GM23338 (cell line): ENCODE data around the gene DACT1. TPM values are rescaled to one million over a fixed set of nuclear protein-coding genes. Genes with fewer than 3 reads are reported as not detected.

Experiments used
- ATAC-seq: fragments of 200-7000 bp; cut with Tn5 transposase; 3 replicates; pipeline ENCODE4 v1.9.1; 2020
- DNase-seq: peaks from one replicate; pipeline ENCODE4 v3.0.0-alpha.2; 2015; ENCODE audit warnings: low spot score
- H2AFZ ChIP-seq: fragments of 200-600 bp; sonication (generic); 2 replicates; pipeline ENCODE4 v1.8.0; 2016; ENCODE audit warnings: antibody characterized with exemption, mild to moderate bottlenecking, moderate library complexity
- H3F3A ChIP-seq: fragments of 200-600 bp; sonication (generic); replicated peaks from 2 replicates; pipeline ENCODE4 v1.8.0; 2017; ENCODE audit warnings: antibody characterized with exemption, mixed run types, low read depth
- H3K27ac ChIP-seq: fragments of 200-600 bp; sonication (generic); 2 replicates; pipeline ENCODE4 v1.6.1; 2016; ENCODE audit warnings: low read depth
- H3K27me3 ChIP-seq: fragments of 200-600 bp; sonication (generic); 2 replicates; pipeline ENCODE4 v1.8.0; 2016; ENCODE audit warnings: mild to moderate bottlenecking, mixed run types, moderate library complexity; ENCODE audit not compliant: insufficient read depth
- H3K36me3 ChIP-seq: fragments of 200-600 bp; sonication (generic); 2 replicates; pipeline ENCODE4 v1.8.0; 2016; ENCODE audit warnings: mild to moderate bottlenecking; ENCODE audit not compliant: insufficient read depth
- H3K4me1 ChIP-seq: fragments of 200-600 bp; sonication (generic); 2 replicates; pipeline ENCODE4 v1.8.0; 2016; ENCODE audit warnings: mild to moderate bottlenecking, moderate library complexity; ENCODE audit not compliant: insufficient read depth
- H3K4me2 ChIP-seq: fragments of 200-600 bp; sonication (generic); 2 replicates; pipeline ENCODE4 v1.7.1; 2017; ENCODE audit warnings: mixed run types
- H3K4me3 ChIP-seq: fragments of 200-600 bp; sonication (generic); 2 replicates; pipeline ENCODE4 v1.6.1; 2016; ENCODE audit warnings: mixed run types
- H3K79me2 ChIP-seq: fragments of 200-600 bp; sonication (generic); replicated peaks from 2 replicates; pipeline ENCODE4 v1.8.0; 2017; ENCODE audit warnings: mild to moderate bottlenecking; ENCODE audit not compliant: insufficient read depth
- H3K9me2 ChIP-seq: fragments of 200-600 bp; sonication (generic); 2 replicates; pipeline ENCODE4 v1.8.0; 2017; ENCODE audit not compliant: insufficient read depth
- H4K20me1 ChIP-seq: fragments of 200-600 bp; sonication (generic); replicated peaks from 2 replicates; pipeline ENCODE4 v1.8.0; 2017; ENCODE audit warnings: mild to moderate bottlenecking; ENCODE audit not compliant: insufficient read depth
- H3K27ac Mint-ChIP-seq: 2 replicates; pipeline ENCODE4 v1.8.0; 2020; ENCODE audit warnings: inconsistent platforms, mild to moderate bottlenecking, moderate library complexity, mixed read lengths
- H3K27me3 Mint-ChIP-seq: 3 replicates; pipeline ENCODE4 v1.8.0; 2022; ENCODE audit warnings: low read depth, mild to moderate bottlenecking, moderate library complexity, mixed read lengths, inconsistent platforms; ENCODE audit not compliant: insufficient read depth, poor library complexity
- H3K36me3 Mint-ChIP-seq: 3 replicates; pipeline ENCODE4 v1.8.0; 2021; ENCODE audit warnings: low read depth, mild to moderate bottlenecking, inconsistent platforms, moderate library complexity, mixed read lengths
- H3K4me1 Mint-ChIP-seq: 3 replicates; pipeline ENCODE4 v1.8.0; 2020; ENCODE audit warnings: mild to moderate bottlenecking, inconsistent platforms, mixed read lengths
- H3K4me3 Mint-ChIP-seq: 3 replicates; pipeline ENCODE4 v1.8.0; 2021; ENCODE audit warnings: moderate library complexity, mild to moderate bottlenecking, inconsistent platforms, mixed read lengths
- H3K9me3 Mint-ChIP-seq: 3 replicates; pipeline ENCODE4 v1.8.0; 2020; ENCODE audit warnings: moderate library complexity, mild to moderate bottlenecking, inconsistent platforms, mixed read lengths
- CREB1 ChIP-seq: fragments of 250-450 bp; sonication (Bioruptor Pico); IDR thresholded peaks from 2 replicates; pipeline ENCODE4 v1.5.0; 2020; ENCODE audit warnings: low read depth, mild to moderate bottlenecking, moderate library complexity
- EZH2 ChIP-seq: fragments of 200-600 bp; sonication (generic); IDR thresholded peaks from one replicate; pipeline ENCODE4 v1.8.0; 2017; ENCODE audit warnings: antibody characterized with exemption, mild to moderate bottlenecking, low read depth; ENCODE audit not compliant: unreplicated experiment
- EZH2phosphoT487 ChIP-seq: fragments of 200-600 bp; sonication (generic); IDR thresholded peaks from one replicate; pipeline ENCODE4 v1.8.1; 2018; ENCODE audit warnings: antibody characterized with exemption; ENCODE audit not compliant: unreplicated experiment
- JUNB ChIP-seq: IDR thresholded peaks from one replicate; pipeline ENCODE4 v1.6.1; 2016; ENCODE audit warnings: antibody characterized with exemption; ENCODE audit not compliant: unreplicated experiment
- NANOG ChIP-seq: IDR thresholded peaks from 2 replicates; pipeline ENCODE4 v1.6.1; 2016; ENCODE audit warnings: antibody characterized with exemption, borderline replicate concordance
- POLR2AphosphoS5 ChIP-seq: IDR thresholded peaks from 2 replicates; pipeline ENCODE4 v1.6.1; 2016; ENCODE audit warnings: antibody characterized with exemption, low read depth
- ZNF462 ChIP-seq: fragments of 250-450 bp; sonication (Bioruptor Pico); IDR thresholded peaks from 2 replicates; pipeline ENCODE4 v1.5.0; 2020; ENCODE audit warnings: mild to moderate bottlenecking, moderate library complexity
- polyA plus RNA-seq: library from polyadenylated mRNA; unstranded; fragments of >200 nt; fragmentation: Nextera tagmentation; extraction: Ambion mirVana; gene quantifications from 2 replicates; pipeline ENCODE4 v1.2.1, GENCODE V29; 2016
- total RNA-seq: library from RNA; depleted of rRNA; stranded (reverse); fragments of >200 nt; shearing (Covaris generic); gene quantifications from 2 replicates; pipeline ENCODE4 v1.2.3, GENCODE V29; 2014
- TF ChIP-seq, protein P1 (sequence below), 2 experiments: fragments of 200-600 bp in 1 of 2; sonication (generic) in 1 of 2; conservative IDR thresholded peaks; 2 replicates each; pipeline versions ENCODE4 v1.5.1 to v1.6.1; 2016 to 2017; ENCODE audit warnings: antibody characterized with exemption in 2 of 2, low read depth in 2 of 2, mild to moderate bottlenecking in 2 of 2, moderate library complexity in 1 of 2

The DACT1 gene
- total and polyA plus RNA-seq, 2 experiments from 2014 or later, result 5.7 to 26.6 TPM

DNA sequence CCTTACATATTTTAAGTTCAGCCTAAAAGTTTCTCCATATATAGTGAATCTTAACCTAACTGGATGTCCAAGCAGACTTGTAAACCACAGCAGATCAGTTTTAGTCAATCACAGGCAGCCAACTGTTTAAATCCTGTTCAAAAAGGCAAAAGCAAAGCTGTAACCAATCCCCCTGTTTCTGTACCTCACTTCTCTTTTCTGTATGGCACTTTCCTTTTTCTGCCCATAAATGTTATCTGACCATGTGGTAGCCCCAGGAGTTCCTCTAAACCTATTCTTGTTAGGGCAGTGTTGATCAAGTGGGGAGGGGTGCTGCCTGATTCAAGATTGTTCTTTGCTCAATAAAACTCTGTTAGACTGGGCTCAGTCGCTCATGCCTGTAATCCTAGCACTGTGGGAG lies 8.5 kb upstream of the DACT1 start (continued):
- TF ChIP-seq CREB1 (no peak), ZNF462 (no peak), NANOG (no peak), POLR2AphosphoS5 (no peak)

GRCh38 chr14:58631732-58632131 lies 6.0 kb upstream of the DACT1 start:
- ATAC-seq, result peak; percentile 37
- H3K27me3 ChIP-seq, result peaks cover 24% of the 10 kb centered on the region
- Mint-ChIP-seq H3K27me3 (peaks cover 18% of the 10 kb centered on the region), H3K27ac (no peak overlapping the region), H3K9me3 (no peaks in the 10 kb centered on the region), H3K36me3 (no peaks in the 10 kb centered on the region), H3K4me3 (no peak overlapping the region), H3K4me1 (peaks cover 70% of the 10 kb centered on the region)
- H3K9me2 ChIP-seq, result no peaks in the 10 kb centered on the region
- H4K20me1 ChIP-seq, result no peaks in the 10 kb centered on the region
- no peaks in the 10 kb centered on the region for H3K36me3 ChIP-seq
- no peak overlapping the region for H3K4me3 ChIP-seq
- no peaks in the 10 kb centered on the region for H3K79me2 ChIP-seq
- DNase-seq, result no peak
- H3K4me1 ChIP-seq, result peaks cover 81% of the 10 kb centered on the region
- peaks cover 6% of the 10 kb centered on the region; the same call in 1 of the 2 replicates for H3F3A ChIP-seq
- peak overlapping the region; percentile 21; the same call in 1 of the 2 replicates for H3K4me2 ChIP-seq
- H3K27ac ChIP-seq, result no peak overlapping the region
- no peak overlapping the region for H2AFZ ChIP-seq
- TF ChIP-seq EZH2 (no peak), EZH2phosphoT487 (no peak), NANOG (no peak), ZNF462 (no peak), JUNB (no peak), CREB1 (no peak)
- TF ChIP-seq, protein P1, sequence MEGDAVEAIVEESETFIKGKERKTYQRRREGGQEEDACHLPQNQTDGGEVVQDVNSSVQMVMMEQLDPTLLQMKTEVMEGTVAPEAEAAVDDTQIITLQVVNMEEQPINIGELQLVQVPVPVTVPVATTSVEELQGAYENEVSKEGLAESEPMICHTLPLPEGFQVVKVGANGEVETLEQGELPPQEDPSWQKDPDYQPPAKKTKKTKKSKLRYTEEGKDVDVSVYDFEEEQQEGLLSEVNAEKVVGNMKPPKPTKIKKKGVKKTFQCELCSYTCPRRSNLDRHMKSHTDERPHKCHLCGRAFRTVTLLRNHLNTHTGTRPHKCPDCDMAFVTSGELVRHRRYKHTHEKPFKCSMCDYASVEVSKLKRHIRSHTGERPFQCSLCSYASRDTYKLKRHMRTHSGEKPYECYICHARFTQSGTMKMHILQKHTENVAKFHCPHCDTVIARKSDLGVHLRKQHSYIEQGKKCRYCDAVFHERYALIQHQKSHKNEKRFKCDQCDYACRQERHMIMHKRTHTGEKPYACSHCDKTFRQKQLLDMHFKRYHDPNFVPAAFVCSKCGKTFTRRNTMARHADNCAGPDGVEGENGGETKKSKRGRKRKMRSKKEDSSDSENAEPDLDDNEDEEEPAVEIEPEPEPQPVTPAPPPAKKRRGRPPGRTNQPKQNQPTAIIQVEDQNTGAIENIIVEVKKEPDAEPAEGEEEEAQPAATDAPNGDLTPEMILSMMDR (conservative IDR thresholded peaks at IDR 0.05; ENCODE audit: low read depth in 2 of 2), result no peak
